Tibial nerve (tissue), 4 donors: ENCODE data around the gene GCN1. TPM values are rescaled to one million over a fixed set of nuclear protein-coding genes. Genes with fewer than 3 reads are reported as not detected.
A peak's percentile ranks its signal among the peaks of the same experiment; 100 is the strongest.

Source experiments
- DNase-seq, 2 donors: peaks; one replicate each; pipeline ENCODE4 v3.0.0-alpha.2; 2019; ENCODE audit warnings: low spot score in 2 of 2
- H3K27ac ChIP-seq, 4 donors: fragments of 200-600 bp; sonication (generic) in 3 of 4; one replicate each; pipeline ENCODE4 v1.5.1; 2017 to 2019; ENCODE audit warnings: mild to moderate bottlenecking in 1 of 4
- H3K27me3 ChIP-seq, 2 donors: fragments of 200-600 bp; sonication (generic) in 1 of 2; one replicate each; pipeline versions ENCODE4 v1.5.1 to v1.6.0; 2017 to 2019
- H3K36me3 ChIP-seq, 3 donors: fragments of 200-600 bp; sonication (generic); one replicate each; pipeline ENCODE4 v1.5.1; 2018 to 2019
- H3K4me1 ChIP-seq, 4 donors: fragments of 200-600 bp; sonication (generic) in 3 of 4; one replicate each; pipeline ENCODE4 v1.5.1; 2017 to 2019
- H3K4me3 ChIP-seq, 4 donors: fragments of 200-600 bp; sonication (generic) in 3 of 4; one replicate each; pipeline ENCODE4 v1.5.1; 2017 to 2019; ENCODE audit warnings: mild to moderate bottlenecking in 1 of 4, moderate library complexity in 1 of 4
- H3K9me3 ChIP-seq, 4 donors: fragments of 200-600 bp; sonication (generic) in 3 of 4; one replicate each; pipeline ENCODE4 v1.5.1; 2017 to 2019
- EP300 ChIP-seq, 2 donors: sonication (generic); formaldehyde crosslinking; IDR thresholded peaks; one replicate each; pipeline ENCODE4 v1.6.1; 2017; ENCODE audit warnings: antibody characterized with exemption in 2 of 2, mild to moderate bottlenecking in 1 of 2
- POLR2A ChIP-seq, 2 donors: fragments of 450-650 bp; IDR thresholded peaks; one replicate each; pipeline ENCODE4 v1.6.1; 2017; ENCODE audit warnings: antibody characterized with exemption in 2 of 2, mild to moderate bottlenecking in 2 of 2, moderate library complexity in 2 of 2
- WGBS, 2 donors: methylation state at CpG; one replicate each; pipeline ENCODE4 v1.1.5; 2018; 5-methylcytosine and 5-hydroxymethylcytosine counted together
- total RNA-seq, 4 donors: library from RNA; depleted of rRNA; stranded (reverse); fragments of >200 nt; gene quantifications; one replicate each; pipeline ENCODE4 v1.1.0, GENCODE V29; 2016
- TF ChIP-seq, protein P1 (sequence below), 5 experiments: fragments of 200-600 bp in 3 of 5; fragments of 450-650 bp in 2 of 5; sonication (generic) in 3 of 5; IDR thresholded peaks; one replicate each; pipeline ENCODE4 v1.5.1; 2016 to 2019; ENCODE audit warnings: antibody characterized with exemption in 5 of 5, mild to moderate bottlenecking in 3 of 5, moderate library complexity in 2 of 5

Gene GCN1
- total RNA-seq, 4 donors from 2014 or later: 44.6 to 138 (median 106) TPM

DNA sequence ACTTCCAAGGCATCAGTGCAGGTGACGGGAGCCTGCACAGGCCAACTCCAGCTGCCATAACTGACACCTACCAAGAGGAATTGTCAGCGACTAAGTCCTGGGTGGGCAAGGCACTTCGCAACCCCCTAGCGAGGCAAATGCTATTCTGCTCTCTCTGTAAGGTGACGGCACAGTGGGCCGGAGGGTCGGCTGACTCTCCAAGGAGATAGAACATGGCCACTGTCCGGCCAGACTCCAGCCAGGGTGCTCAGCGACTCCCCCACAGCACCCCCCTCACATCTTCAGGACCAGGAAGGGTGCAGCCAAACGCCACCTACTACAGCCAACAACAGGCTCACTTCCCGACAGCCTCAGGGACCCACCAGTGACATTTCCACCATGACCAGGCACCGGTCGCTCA lies 91.1 kb downstream of the GCN1 start:
- Histone ChIP-seq H3K27ac (no peak overlapping the region), H3K9me3 (no peaks in the 10 kb centered on the region), H3K4me3 (no peak overlapping the region), H3K27me3 (no peaks in the 10 kb centered on the region), H3K4me1 (peaks cover 0 to 48% (median 16%) of the 10 kb centered on the region in 4 donors), H3K36me3 (peaks cover 0 to 90% (median 3%) of the 10 kb centered on the region in 3 donors)
- TF ChIP-seq EP300 (IDR thresholded peaks at IDR 0.05) (no peak), POLR2A (IDR thresholded peaks at IDR 0.05) (no peak)
- TF ChIP-seq, protein P1, sequence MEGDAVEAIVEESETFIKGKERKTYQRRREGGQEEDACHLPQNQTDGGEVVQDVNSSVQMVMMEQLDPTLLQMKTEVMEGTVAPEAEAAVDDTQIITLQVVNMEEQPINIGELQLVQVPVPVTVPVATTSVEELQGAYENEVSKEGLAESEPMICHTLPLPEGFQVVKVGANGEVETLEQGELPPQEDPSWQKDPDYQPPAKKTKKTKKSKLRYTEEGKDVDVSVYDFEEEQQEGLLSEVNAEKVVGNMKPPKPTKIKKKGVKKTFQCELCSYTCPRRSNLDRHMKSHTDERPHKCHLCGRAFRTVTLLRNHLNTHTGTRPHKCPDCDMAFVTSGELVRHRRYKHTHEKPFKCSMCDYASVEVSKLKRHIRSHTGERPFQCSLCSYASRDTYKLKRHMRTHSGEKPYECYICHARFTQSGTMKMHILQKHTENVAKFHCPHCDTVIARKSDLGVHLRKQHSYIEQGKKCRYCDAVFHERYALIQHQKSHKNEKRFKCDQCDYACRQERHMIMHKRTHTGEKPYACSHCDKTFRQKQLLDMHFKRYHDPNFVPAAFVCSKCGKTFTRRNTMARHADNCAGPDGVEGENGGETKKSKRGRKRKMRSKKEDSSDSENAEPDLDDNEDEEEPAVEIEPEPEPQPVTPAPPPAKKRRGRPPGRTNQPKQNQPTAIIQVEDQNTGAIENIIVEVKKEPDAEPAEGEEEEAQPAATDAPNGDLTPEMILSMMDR (IDR thresholded peaks at IDR 0.05): no peak
- 92 to 95% methylated on average over 13 of the region's 13 CpGs for WGBS, 2 donors
- no peak for DNase-seq

DNA sequence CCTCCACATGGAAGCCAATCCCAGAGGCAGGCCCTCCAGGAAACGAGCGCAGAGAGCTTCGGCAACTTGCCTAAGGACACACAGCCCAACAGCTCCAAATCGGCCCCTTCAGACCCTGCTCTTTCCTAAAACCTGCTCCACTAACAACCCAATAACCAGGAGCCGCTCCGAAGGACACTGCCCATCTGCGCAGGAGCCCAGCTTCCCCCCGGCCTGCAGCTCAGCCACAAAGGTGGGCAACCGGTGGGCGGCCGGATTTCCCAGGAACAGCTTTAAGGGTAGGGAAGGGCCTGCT lies 91.5 kb downstream of the GCN1 start:
- 88 to 95% methylated on average over 7 to 11 of the region's 11 CpGs for WGBS, 2 donors
- H3K4me3 ChIP-seq: no peak overlapping the region
- H3K27ac ChIP-seq: no peak overlapping the region
- no peak for DNase-seq
- no peaks in the 10 kb centered on the region for H3K9me3 ChIP-seq
- H3K4me1 ChIP-seq: peaks cover 0 to 48% (median 16%) of the 10 kb centered on the region in 4 donors
- H3K27me3 ChIP-seq: no peaks in the 10 kb centered on the region
- TF ChIP-seq EP300 (IDR thresholded peaks at IDR 0.05): no peak
- TF ChIP-seq, protein P1 (IDR thresholded peaks at IDR 0.05): no peak
- no peak for TF ChIP-seq POLR2A (IDR thresholded peaks at IDR 0.05)
- H3K36me3 ChIP-seq: peaks cover 0 to 90% (median 3%) of the 10 kb centered on the region in 3 donors

DNA sequence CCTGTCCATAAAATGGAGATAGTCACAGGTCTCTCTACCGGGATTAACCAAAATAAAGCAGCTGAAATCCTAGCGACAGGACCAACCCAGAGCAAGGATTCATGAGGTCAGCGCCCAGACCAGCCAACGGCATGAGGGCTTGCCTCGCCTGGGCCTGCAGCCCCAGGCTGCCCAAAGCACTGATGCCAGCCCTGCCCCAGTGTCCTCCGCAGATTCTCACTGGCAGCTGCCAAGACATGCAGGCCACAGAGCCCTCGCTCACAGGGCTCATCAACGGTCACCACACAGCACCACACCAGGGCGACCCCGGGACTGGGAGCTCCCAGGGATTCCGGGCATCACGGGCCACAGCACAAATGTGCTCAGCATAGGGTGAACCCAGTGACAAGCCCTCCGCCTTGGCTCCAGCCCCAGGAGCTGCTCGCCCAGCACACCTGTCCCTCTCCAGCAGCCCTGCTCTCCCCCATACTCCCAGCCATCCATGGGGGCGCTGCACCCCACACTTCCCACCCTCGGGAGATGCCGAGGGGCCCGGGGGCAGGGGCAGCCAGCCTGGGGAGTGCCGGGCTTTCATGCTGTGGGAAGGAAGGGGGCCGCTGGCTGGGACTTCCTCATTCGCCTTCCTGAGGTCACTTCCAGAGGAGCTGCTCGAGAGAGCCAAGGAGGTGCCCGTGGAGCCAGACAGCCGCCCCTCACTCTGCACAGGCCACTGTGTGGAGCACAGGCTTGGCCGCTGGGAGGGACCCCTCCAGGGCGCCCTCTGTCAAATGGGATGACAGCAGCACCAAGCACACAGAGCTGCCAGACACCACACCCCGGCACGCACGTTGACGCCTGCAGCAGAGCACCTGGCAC lies 92.1 kb downstream of the GCN1 start:
- peak overlapping the region in 1 of 4 donors; percentile 44 for H3K27ac ChIP-seq
- DNase-seq: no peak
- 79 to 81% methylated on average over 12 to 19 of the region's 30 CpGs for WGBS, 2 donors

DNA sequence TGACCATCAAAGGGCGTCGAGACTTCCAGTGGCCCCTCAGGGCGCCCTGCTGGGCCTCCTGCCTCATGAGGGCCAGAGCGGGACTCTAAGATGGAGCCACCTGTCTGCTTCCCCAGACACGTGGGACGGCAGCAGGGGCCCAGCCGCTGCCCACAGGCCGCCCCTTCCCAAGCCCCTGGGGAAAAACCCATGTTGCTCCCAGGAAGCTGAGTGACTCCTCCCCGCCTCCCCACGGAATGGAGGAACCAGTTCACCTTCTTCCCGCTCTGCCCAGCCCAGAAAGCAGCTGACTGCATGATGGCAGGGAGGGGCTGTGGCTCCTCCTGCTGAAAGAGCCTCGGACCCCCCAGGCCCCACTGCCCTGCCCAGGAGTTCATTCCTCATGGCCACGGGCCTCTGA lies 92.9 kb downstream of the GCN1 start:
- TF ChIP-seq EP300 (IDR thresholded peaks at IDR 0.05): no peak
- TF ChIP-seq, protein P1 (IDR thresholded peaks at IDR 0.05): no peak
- no peak for TF ChIP-seq POLR2A (IDR thresholded peaks at IDR 0.05)
- Histone ChIP-seq H3K4me3 (no peak overlapping the region), H3K27me3 (no peaks in the 10 kb centered on the region), H3K36me3 (peaks cover 0 to 89% (median 11%) of the 10 kb centered on the region in 3 donors), H3K4me1 (peaks cover 0 to 48% (median 16%) of the 10 kb centered on the region in 4 donors), H3K9me3 (no peaks in the 10 kb centered on the region), H3K27ac (peak overlapping the region in 3 of 4 donors; percentile 40 to 46 (median 44))
- WGBS, 2 donors: 62 to 72% methylated on average over 4 to 13 of the region's 13 CpGs
- DNase-seq: no peak

More for the DNA sequence above, 92.1 kb downstream of the GCN1 start:
- no peaks in the 10 kb centered on the region for H3K27me3 ChIP-seq
- no peak overlapping the region for H3K4me3 ChIP-seq
- TF ChIP-seq POLR2A (IDR thresholded peaks at IDR 0.05): no peak
- TF ChIP-seq EP300 (IDR thresholded peaks at IDR 0.05): no peak
- TF ChIP-seq, protein P1 (IDR thresholded peaks at IDR 0.05): no peak
- H3K9me3 ChIP-seq: no peaks in the 10 kb centered on the region
- peaks cover 0 to 89% (median 4%) of the 10 kb centered on the region in 3 donors for H3K36me3 ChIP-seq
- H3K4me1 ChIP-seq: peaks cover 0 to 48% (median 16%) of the 10 kb centered on the region in 4 donors

DNA sequence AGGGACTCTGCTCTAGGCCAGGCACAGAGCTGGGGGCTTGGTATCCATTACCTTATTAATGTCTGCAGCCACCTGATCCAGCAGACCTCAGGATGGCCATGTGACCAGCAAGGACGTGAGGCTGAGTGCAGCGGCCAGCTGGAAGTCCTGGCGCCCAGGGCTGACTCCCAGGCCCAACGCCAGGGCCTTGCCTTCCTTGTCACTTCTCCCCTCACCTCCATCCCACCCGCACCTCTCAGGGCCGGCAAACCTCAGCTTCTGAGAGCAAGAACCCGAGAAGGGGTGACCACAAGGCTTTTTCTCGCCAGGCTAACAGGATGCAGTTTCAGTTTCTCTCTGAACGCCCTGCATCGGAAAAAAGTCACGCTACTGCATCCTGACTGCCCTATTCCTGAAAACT lies 93.3 kb downstream of the GCN1 start:
- 56 to 60% methylated on average over 11 of the region's 11 CpGs for WGBS, 2 donors
- Histone ChIP-seq H3K4me3 (no peak overlapping the region), H3K9me3 (no peaks in the 10 kb centered on the region), H3K36me3 (peaks cover 2 to 89% (median 11%) of the 10 kb centered on the region in 3 donors), H3K27ac (peak overlapping the region in 3 of 4 donors; percentile 40 to 46 (median 44)), H3K4me1 (peaks cover 0 to 48% (median 16%) of the 10 kb centered on the region in 4 donors), H3K27me3 (no peaks in the 10 kb centered on the region)
- TF ChIP-seq EP300 (IDR thresholded peaks at IDR 0.05) (no peak), POLR2A (IDR thresholded peaks at IDR 0.05) (no peak)
- TF ChIP-seq, protein P1 (IDR thresholded peaks at IDR 0.05): no peak
- no peak for DNase-seq
